Erythroblast (primary cell): ENCODE measurements around the gene MAP2.

Experiments used
- GATA1 ChIP-seq: IDR thresholded peaks from 2 replicates; pipeline ENCODE4 v1.6.1; 2011; ENCODE audit warnings: low read depth, mild to moderate bottlenecking, control low read depth, low read length, moderate library complexity
- POLR2A ChIP-seq: IDR thresholded peaks from 2 replicates; pipeline ENCODE4 v1.6.1; 2011; ENCODE audit warnings: mild to moderate bottlenecking, low read length

GRCh38 chr2:209473930-209474419 is 50.1 kb downstream of the MAP2 start:
- TF ChIP-seq POLR2A (no peak), GATA1 (no peak)
